ENCODE measurements around the gene PODNL1. TPM values are rescaled to one million over a fixed set of nuclear protein-coding genes. Genes with fewer than 3 reads are reported as not detected.
A peak's percentile ranks its signal among the peaks of the same experiment; 100 is the strongest.

The PODNL1 gene
- polyA plus RNA-seq, 6 donors from 2014 or later = not detected

DNA sequence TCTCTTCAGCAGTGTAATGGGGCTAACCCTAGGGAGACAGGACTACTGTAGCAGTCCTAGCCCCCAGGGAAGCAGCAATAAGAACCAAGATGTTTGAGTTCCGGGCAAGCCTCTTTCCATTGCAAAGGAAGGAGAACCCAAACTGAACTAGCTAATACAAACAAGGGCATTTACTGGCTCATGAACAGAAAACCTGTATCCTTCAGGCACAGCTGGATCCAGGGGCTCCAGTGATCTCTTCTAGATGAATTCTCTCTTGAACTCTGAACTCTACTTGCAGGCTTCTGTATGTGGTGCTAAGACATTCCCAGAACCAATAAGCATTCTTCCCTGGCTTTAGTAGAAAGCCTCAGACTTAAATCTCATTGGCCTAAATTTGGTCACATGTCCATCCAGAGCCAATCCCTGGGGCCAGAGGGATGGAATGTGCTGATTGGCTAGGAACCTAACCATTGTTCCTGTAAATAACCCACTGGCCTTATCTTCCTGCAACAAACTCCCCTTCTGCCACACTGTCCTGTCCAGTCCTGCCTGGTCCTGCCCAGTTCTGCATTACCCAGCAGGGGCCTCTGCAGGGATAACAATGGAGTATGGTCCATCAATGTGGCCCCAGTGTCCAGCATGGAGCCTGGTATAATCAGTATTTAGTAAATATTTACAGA lies 3.9 kb upstream of the PODNL1 start:
- no peak overlapping the region for H3K27ac Mint-ChIP-seq
- H3K36me3 Mint-ChIP-seq = no peaks in the 10 kb centered on the region
- H3K9me3 Mint-ChIP-seq = no peaks in the 10 kb centered on the region
- no peak for ATAC-seq (ENCODE audit: low read depth in 2 of 2)
- no peak overlapping the region for H3K4me3 Mint-ChIP-seq
- peaks cover 0 to 4% (median 2%) of the 10 kb centered on the region in 3 donors for H3K4me1 Mint-ChIP-seq
- peaks cover 0 to 13% (median 7%) of the 10 kb centered on the region in 3 donors for H3K27me3 Mint-ChIP-seq
- DNase-seq = no peak

DNA sequence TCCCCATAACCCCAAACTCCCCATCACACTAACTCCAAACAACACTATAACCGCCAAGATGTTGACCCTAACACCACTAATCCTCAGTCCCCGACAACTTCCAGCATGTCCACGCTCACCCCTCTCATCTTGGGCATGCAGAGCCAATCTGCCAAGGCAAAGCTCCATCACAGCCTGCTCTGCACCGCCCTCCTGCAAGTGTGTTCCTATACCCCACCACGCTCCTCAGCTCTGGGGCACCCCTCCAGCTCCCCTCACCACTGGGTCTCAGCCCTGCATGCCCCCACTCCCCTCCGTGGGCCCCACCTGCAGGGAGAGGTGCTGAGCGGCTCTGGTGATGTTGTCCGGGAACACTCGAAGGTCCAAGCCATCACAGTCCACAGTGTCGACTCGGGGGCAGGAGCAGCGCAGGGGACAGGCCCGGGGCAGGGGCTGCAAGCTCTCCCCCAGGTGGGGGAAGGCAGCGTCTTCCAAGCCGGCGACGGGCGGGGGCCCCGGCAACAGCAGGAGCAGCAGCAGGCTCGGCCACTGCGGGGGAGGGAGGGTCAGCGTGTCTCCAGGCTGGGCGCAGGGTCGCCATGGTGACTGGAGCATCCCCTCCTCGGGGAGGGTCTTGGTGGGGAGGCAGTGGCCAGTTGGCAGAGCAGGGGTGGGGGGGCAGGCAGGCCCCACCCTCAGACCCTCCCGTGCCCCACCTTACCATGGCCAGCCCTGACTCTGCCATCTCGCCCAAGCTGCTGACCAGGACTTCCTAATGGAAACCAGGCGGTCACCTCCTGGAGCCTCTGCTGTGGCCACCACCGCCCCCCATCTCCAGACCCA lies 527 bp downstream of the PODNL1 start:
- ATAC-seq (ENCODE audit: low read depth in 2 of 2) (no peak), DNase-seq (no peak)
- Mint-ChIP-seq H3K4me3 (no peak overlapping the region), H3K4me1 (peaks cover 2 to 17% (median 16%) of the 10 kb centered on the region in 3 donors), H3K36me3 (no peaks in the 10 kb centered on the region), H3K27me3 (peaks cover 12 to 33% (median 16%) of the 10 kb centered on the region in 3 donors), H3K9me3 (no peaks in the 10 kb centered on the region), H3K27ac (no peak overlapping the region)

DNA sequence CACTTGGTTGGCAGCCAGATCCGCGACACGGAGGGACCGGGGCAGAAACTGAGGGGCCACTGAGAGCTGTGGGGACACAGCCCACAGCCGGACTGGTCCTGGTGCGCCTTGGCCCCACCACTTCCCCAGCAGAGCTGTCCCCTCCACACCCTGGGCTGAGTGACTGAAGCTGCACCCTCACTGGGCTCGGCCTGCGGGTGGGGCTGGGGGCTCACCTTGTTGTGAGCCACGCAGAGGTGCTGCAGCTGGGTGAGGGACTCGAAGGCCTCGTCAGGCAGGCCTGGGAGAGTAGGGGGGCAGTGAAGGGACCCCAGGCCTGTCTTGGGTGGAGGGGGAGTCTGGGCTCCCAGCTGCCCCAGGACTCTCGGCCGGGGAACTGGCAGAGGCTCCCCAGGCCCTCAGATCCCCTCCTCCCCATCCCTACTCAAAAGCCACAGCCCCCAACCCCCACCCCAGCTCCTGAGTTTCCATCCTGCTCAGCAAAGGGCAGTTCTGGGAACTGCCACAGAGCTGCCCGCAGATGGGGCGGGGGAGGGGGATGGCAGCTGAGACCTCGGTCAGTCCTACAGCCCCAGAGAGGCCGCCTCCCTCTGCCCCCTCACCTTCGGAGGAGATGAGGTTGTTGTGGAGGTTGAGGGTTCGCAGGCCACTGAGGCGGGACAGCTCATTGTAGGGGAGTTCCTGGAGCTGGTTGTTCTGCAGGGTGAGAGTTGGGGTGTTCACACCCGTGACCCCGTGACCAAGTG lies 2.3 kb downstream of the PODNL1 start:
- Mint-ChIP-seq H3K36me3 (no peaks in the 10 kb centered on the region), H3K4me1 (peaks cover 2 to 17% (median 16%) of the 10 kb centered on the region in 3 donors), H3K27me3 (peaks cover 12 to 33% (median 16%) of the 10 kb centered on the region in 3 donors), H3K9me3 (no peaks in the 10 kb centered on the region), H3K4me3 (no peak overlapping the region), H3K27ac (no peak overlapping the region)
- ATAC-seq (ENCODE audit: low read depth in 2 of 2) (no peak), DNase-seq (no peak)

DNA sequence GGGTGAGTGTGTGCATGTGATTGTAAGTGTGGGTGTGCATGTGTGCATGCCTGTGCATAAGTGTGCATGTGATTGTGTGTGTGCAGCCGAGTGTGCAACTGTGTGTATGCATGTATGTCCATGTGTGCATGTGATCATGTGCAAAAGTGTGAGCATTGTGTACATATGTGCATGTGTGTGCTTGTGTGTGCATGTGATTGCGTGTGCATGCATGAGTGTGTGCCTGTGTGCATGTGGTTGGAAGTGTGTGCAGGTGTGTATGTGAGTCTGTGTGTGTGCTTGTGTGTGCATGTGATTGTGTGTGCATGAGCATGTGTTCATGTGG lies 3.5 kb downstream of the PODNL1 start:
- no peak overlapping the region for H3K4me3 Mint-ChIP-seq
- peaks cover 12 to 33% (median 16%) of the 10 kb centered on the region in 3 donors for H3K27me3 Mint-ChIP-seq
- ATAC-seq (ENCODE audit: low read depth in 2 of 2) (no peak), DNase-seq (no peak)
- peaks cover 2 to 17% (median 16%) of the 10 kb centered on the region in 3 donors for H3K4me1 Mint-ChIP-seq
- H3K9me3 Mint-ChIP-seq = no peaks in the 10 kb centered on the region
- no peak overlapping the region for H3K27ac Mint-ChIP-seq
- H3K36me3 Mint-ChIP-seq = no peaks in the 10 kb centered on the region

DNA sequence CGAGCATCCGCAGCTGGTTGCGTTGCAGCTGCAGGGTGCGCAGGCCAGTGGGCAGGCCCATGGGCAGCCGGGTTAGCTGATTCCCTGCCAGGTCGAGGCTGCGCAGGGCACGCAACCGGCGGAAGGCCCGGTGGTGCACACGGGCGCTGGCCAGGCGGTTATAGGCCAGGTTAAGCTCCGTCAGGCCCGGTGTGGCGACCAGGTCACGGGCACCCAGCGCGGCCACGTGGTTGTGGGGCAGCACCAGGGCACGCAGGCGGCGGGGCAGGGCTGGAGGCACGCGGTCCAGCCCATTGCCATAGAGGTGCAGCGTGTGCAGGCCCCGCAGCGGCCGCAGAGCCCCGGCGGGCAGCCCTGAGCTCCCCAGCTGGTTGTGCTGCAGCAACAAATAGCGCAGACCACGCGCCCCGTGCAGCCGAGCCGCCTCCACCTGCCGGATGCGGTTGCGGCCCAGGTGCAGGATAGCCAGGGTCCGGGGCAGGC lies 5.3 kb downstream of the PODNL1 start:
- Mint-ChIP-seq H3K27ac (no peak overlapping the region), H3K4me3 (no peak overlapping the region), H3K4me1 (peaks cover 2 to 17% (median 16%) of the 10 kb centered on the region in 3 donors), H3K9me3 (no peaks in the 10 kb centered on the region), H3K36me3 (peaks cover 0 to 5% of the 10 kb centered on the region in 2 donors), H3K27me3 (peaks cover 12 to 28% (median 16%) of the 10 kb centered on the region in 3 donors)
- ATAC-seq (ENCODE audit: low read depth in 2 of 2) (no peak), DNase-seq (no peak)

DNA sequence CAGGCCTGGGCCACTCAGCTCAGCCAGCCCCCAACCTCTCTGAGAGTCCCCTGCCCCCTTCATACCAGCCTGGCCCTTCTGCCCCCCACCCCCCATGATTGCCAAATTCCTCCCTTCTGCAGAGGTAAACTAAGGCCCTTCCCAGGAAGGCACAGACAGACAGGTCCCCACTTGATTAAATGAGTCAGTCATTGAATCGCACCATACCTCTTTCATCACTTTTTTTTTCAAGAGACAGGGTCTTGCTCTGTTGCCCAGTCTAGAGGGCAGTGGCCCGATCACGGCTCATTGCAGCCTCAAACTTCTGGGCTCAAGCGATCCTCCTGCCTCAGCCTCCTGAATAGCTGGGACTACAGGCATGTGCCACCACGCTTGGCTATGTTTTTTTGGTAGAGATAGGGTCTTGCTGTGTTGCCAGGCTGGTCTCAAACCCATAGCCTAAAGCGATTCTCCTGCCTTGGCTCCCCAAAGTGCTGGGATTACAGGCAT lies 6.0 kb downstream of the PODNL1 start:
- ATAC-seq (ENCODE audit: low read depth in 2 of 2) (no peak), DNase-seq (no peak)
- Mint-ChIP-seq H3K9me3 (no peaks in the 10 kb centered on the region), H3K27ac (no peak overlapping the region), H3K36me3 (peaks cover 0 to 5% of the 10 kb centered on the region in 2 donors), H3K27me3 (peaks cover 9 to 21% (median 12%) of the 10 kb centered on the region in 3 donors), H3K4me1 (peaks cover 0 to 16% (median 13%) of the 10 kb centered on the region in 3 donors), H3K4me3 (no peak overlapping the region)

DNA sequence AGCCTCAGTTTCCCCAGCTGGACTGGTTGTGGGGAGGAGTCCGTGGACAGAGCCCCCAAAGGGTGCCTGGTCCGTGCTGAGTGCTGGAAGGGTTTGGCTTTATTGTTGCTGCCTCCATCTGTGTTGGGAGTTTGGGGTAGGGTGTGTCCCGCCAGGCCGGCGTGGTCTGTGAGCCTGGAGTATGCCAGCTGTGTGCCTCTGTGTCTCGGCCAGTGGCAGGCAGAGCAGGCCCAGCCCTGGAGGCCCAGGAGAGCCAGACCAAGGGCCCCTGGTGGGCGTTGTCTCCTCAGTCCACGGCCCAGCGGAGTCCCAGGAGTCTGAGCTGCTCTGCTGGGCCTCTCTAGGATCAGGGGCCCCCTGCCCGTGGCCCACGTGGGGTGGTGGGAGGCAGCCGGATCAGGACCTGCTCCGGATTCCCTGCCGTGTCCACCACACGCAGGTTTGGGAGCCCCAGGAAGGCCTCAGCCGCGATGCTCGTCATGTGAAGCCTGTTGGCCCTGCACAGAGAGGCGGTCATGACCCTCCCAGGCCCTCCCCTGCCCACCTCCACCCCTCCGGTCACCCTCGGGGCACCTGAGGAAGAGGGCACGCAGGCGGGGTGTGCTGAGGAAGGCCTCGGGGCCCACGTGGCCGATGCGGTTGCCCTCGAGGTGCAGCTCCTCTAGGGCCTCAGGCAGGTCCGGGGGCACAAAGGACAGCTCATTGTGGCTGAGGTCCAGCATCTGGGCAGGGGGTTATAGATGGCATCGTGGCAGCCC lies 6.6 kb downstream of the PODNL1 start:
- peaks cover 0 to 5% of the 10 kb centered on the region in 2 donors for H3K36me3 Mint-ChIP-seq
- DNase-seq = no peak
- peaks cover 7 to 19% (median 12%) of the 10 kb centered on the region in 3 donors for H3K27me3 Mint-ChIP-seq
- no peak for ATAC-seq (ENCODE audit: low read depth in 2 of 2)
- peaks cover 0 to 16% (median 13%) of the 10 kb centered on the region in 3 donors for H3K4me1 Mint-ChIP-seq
- H3K4me3 Mint-ChIP-seq = no peak overlapping the region
- H3K9me3 Mint-ChIP-seq = no peaks in the 10 kb centered on the region
- H3K27ac Mint-ChIP-seq = no peak overlapping the region

DNA sequence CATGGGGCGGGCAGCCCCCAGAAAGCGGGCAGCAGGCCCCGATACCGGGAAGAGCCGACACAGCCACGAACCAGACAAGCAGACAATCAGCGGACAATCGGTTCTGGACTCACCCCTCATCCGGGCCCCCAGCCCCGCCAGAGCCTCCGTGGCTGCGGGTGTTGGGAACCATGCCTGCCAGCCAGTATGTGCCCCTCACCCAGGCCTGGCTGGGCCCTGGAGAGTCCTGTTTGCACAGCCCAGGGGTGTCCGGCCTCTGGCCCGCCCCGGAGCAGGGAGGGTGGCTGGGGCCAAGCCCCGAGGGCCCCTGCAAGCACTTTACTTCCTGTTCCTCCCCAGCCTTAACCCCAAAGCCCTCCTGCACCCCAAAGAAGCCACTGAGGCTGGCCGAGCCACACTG lies 7.8 kb downstream of the PODNL1 start:
- no peak for DNase-seq
- Mint-ChIP-seq H3K4me1 (peaks cover 0 to 16% (median 13%) of the 10 kb centered on the region in 3 donors), H3K36me3 (peaks cover 0 to 5% of the 10 kb centered on the region in 2 donors), H3K4me3 (no peak overlapping the region), H3K27me3 (peaks cover 7 to 19% (median 12%) of the 10 kb centered on the region in 3 donors), H3K27ac (no peak overlapping the region), H3K9me3 (no peaks in the 10 kb centered on the region)
- ATAC-seq (ENCODE audit: low read depth in 2 of 2) = no peak

DNA sequence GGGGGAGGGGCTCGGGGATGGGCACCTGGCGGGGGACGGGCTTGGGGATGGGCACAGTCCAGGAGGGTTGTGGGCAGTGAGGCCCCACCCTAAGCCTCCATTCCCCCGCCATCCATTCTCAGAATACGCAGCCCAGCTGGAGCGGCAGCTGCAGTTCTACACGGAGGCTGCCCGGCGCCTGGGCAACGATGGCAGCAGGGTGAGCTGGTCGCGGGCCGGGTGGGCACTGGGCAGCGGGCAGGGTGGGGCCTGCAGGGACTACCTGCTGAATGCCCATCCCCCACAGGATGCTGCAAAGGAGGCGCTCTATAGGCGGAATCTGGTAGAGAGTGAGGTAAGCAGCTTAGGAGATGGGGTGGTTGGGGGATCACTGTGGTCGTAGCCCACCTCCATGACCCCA lies 8.3 kb downstream of the PODNL1 start:
- Mint-ChIP-seq H3K4me1 (peaks cover 0 to 16% (median 11%) of the 10 kb centered on the region in 3 donors), H3K4me3 (no peak overlapping the region)

DNA sequence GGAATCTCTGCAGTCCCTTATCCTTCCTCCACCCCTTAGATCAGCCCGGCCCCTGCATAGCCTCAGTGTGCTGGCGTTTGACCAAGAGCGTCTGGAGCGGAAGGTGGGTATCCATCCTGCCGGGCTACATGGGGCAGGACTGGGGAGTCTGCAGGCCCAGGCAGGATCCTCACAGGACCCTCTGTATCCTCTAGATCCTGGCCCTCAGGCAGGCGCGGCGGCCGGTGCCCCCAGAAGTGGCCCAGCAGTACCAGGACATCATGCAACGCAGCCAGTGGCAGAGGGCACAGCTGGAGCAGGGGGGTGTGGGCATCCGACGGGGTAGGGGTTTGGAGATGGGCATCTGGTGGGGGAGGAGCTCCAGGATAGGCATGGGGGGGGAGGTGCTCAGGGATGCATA lies 8.9 kb downstream of the PODNL1 start:
- ATAC-seq (ENCODE audit: low read depth in 2 of 2) (no peak), DNase-seq (no peak)
- peaks cover 6 to 12% (median 7%) of the 10 kb centered on the region in 3 donors for H3K27me3 Mint-ChIP-seq
- peak overlapping the region in 1 of 6 donors; percentile 19 for H3K27ac Mint-ChIP-seq
- peaks cover 5 to 13% of the 10 kb centered on the region in 2 donors for H3K36me3 Mint-ChIP-seq
- no peaks in the 10 kb centered on the region for H3K9me3 Mint-ChIP-seq
- H3K4me1 Mint-ChIP-seq = peaks cover 0 to 13% (median 5%) of the 10 kb centered on the region in 3 donors
- no peak overlapping the region for H3K4me3 Mint-ChIP-seq

More for the DNA sequence above, 8.3 kb downstream of the PODNL1 start:
- peaks cover 7 to 18% (median 12%) of the 10 kb centered on the region in 3 donors for H3K27me3 Mint-ChIP-seq
- peaks cover 1 to 8% of the 10 kb centered on the region in 2 donors for H3K36me3 Mint-ChIP-seq
- DNase-seq (no peak), ATAC-seq (ENCODE audit: low read depth in 2 of 2) (no peak)
- no peaks in the 10 kb centered on the region for H3K9me3 Mint-ChIP-seq
- H3K27ac Mint-ChIP-seq = no peak overlapping the region

DNA sequence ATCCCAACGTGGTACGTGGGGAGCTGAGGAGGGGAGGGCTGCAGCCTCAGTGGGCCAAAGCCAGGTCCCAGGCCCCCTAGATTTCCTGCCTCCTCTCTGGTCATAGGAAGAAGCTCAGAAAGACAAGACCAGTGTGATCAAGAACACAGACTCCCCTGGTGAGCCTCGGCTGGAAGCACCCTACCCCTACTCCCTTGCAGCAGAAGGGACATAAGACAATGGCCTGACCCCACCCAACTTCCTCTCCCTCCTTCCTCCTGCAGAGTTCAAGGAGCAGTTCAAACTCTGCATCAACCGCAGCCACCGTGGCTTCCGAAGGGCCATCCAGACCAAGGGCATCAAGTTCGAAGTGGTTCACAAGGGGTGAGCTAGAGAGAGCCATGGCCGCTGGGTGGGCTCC lies 11.5 kb downstream of the PODNL1 start:
- H3K27me3 Mint-ChIP-seq = no peaks in the 10 kb centered on the region
- DNase-seq (no peak), ATAC-seq (ENCODE audit: low read depth in 2 of 2) (no peak)
- H3K36me3 Mint-ChIP-seq = peaks cover 12 to 23% of the 10 kb centered on the region in 2 donors
- H3K4me3 Mint-ChIP-seq = no peak overlapping the region
- H3K4me1 Mint-ChIP-seq = peaks cover 0 to 5% (median 4%) of the 10 kb centered on the region in 3 donors
- peak overlapping the region in 1 of 6 donors; percentile 16 for H3K27ac Mint-ChIP-seq
- H3K9me3 Mint-ChIP-seq = peaks cover 0 to 3% (median 0%) of the 10 kb centered on the region in 7 donors

DNA sequence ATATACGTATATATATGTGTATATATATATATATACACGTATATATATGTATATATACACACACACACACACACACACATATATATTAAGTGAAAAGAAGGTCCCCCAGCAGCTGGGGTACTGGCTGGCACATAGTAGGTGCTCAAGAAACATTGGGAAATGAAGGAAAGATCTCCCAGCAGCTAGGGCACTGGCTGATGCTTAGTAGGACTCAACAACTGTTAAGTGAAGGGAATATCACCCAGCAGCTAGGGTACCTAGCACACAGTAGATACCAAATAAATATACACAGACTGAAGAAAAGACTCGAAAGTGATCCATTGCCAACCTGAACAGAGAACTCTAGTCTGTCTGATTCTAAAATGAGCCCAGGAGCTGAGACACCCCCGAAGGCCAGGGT lies 12.2 kb downstream of the PODNL1 start:
- no peak for ATAC-seq (ENCODE audit: low read depth in 2 of 2)
- H3K27ac Mint-ChIP-seq = no peak overlapping the region

More for the DNA sequence above, 12.2 kb downstream of the PODNL1 start:
- H3K36me3 Mint-ChIP-seq = peaks cover 12 to 28% of the 10 kb centered on the region in 2 donors
- H3K27me3 Mint-ChIP-seq = no peaks in the 10 kb centered on the region
- H3K4me1 Mint-ChIP-seq = peaks cover 0 to 6% (median 5%) of the 10 kb centered on the region in 3 donors
- DNase-seq = no peak
- no peak overlapping the region for H3K4me3 Mint-ChIP-seq
- peaks cover 0 to 3% (median 0%) of the 10 kb centered on the region in 7 donors for H3K9me3 Mint-ChIP-seq

All from naive B cell (primary cell).